GM18867 (cell line): ENCODE measurements around the gene SNN.

Experiments
- ATAC-seq: cut with Tn5 transposase; IDR thresholded peaks from one replicate; pipeline ENCODE4 v1.9.1; 2021; ENCODE audit warnings: mild to moderate bottlenecking, moderate library complexity; ENCODE audit not compliant: unreplicated experiment

SNN gene

GRCh38 chr16:11677959-11678881 lies 10.0 kb downstream of the SNN start:
- ATAC-seq = no peak

- no peak for ATAC-seq
Measured at GRCh38 chr16:11679250-11679649, 11.0 kb downstream of the SNN start.

GRCh38 chr16:11679941-11680911 lies 12.0 kb downstream of the SNN start:
- no peak for ATAC-seq

GRCh38 chr16:11681556-11681955 lies 13.3 kb downstream of the SNN start:
- no peak for ATAC-seq

DNA sequence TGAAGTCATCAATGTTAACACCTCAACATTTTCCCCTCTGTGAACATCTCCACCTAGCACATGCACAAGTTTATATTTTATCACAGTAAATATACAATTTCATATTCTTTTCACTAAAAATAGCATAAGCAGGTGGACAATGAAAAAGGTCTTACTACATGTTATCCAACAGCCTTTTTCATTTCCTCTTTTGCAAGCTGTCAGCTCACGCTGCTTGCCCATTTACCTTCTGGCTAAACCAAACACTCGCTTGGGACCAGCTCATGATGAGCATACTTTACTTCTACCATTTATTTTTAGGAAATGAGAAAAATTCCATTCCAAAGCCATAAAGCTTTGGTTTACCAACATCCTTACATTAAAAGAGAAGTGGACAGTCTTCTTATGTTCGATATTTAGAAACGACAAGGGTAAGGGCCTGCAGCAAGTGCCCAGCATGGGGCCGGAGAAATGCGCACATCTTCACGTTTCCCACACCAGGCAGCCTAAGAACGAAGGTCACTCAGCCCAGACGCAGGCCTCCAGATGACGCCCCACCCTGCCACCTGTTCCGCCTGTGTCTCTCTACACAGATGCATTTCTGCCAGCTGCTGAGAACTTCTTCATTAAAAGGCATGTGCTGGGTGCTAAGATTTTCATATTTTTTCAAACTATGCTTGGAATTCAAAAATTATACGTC lies 13.9 kb downstream of the SNN start:
- no peak for ATAC-seq

DNA sequence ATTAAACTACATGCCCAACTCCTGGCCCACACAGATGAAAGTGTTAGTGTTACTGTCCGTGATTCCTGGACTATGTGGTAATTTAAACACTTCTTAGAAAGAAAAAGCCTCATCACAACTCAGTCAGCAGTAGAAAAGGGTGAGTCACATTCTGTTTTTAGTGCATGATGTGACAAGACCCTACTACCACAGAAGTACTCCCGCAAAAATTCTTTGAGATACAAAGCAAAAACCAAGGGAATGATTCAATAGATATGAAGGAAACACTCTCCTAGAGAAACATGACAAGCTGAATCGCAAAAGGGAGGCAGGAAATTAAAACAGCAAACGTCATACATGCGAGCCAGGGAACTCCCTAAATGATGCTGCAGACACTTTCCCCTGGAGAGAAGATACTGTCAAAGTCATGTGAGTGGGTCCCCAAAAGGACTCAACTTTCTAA lies 14.4 kb downstream of the SNN start:
- ATAC-seq = no peak

DNA sequence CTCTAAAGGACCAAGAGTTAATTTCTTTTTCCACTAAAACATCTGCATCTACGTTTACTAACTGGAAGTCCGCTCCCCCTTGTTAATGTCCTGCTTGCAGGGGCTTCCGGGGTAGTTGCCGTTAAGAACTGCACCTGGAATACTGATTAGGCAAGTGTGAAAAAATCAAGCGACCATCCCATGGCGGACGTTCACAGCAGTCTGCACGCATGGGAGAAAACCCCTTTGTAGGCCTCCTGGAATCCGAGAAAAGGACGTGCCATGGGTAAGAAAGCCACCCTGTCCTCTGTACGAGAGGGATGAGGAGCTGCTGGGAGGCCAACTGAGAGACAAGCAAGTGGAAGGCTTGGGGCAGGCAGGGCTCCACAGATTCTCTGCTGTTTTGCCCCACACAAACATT lies 14.9 kb downstream of the SNN start:
- no peak for ATAC-seq

DNA sequence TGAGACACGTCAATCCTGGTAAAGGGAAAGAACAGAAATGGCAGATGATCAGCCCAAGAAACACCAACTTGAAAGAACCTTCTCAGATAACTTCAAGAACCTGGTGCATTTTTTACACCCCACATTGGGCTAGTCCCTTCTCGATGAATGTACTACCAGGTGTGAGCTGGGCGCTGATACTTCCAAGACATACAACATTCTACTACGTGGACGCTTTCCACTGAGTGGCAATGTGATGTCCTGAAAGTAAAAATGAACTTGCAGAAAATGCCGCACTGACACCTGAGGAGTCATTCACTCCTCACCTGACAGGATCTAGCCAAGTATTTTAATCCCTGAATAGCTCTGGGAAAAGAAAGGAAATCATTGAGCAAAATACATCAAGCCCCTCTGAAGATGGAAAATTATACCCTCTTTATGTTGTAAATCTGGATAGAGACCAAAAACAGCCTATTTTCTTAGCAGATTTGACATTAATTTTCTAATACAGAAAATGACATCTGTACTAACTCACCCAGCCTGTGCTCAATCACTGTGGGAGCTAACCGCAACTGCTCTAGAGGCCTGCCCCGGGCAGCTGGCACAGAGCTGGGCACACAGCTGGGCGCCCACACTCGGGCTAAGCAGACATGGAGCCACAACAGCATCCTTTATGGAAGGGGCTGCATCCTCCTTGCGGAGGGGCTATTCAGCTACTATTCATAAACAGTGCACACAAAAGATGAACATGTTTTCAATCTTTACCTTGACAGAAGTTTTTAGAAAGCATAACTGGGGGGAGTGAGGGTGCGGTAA lies 16.2 kb downstream of the SNN start:
- ATAC-seq = no peak

DNA sequence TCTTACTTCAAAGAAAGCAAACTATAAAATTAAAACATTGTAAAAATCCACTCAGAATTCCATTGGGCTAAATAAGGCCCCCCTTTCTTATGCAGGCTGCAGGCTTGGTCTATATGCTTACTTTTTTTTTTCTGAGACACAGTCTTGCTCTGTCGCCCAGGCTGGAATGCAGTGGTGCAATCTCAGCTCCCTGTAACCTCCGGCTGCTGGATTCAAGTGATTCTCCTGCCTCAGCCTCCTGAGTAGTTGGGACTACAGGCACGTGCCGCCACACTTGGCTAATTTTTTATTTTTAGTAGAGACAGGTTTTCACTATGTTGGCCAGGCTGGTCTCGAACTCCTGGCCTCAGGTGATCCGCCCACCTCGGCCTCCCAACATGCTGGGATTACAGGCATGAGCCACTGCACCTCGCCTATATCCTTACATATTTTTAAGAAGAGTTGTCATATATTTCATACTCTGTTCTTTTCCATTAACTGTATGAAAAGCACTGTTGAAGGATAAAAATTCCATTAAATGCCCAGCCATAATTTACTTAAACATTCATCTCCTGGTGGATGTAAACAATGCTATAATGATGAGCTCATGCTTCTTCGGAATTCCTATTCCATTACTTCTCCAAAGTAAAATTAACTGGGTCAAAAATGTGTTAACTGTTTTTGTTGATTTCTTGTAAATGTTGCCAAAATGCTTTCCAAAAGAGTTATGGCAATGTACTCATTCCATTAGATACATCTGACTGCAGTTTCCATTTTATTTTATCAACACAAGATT lies 17.8 kb downstream of the SNN start:
- ATAC-seq = no peak

DNA sequence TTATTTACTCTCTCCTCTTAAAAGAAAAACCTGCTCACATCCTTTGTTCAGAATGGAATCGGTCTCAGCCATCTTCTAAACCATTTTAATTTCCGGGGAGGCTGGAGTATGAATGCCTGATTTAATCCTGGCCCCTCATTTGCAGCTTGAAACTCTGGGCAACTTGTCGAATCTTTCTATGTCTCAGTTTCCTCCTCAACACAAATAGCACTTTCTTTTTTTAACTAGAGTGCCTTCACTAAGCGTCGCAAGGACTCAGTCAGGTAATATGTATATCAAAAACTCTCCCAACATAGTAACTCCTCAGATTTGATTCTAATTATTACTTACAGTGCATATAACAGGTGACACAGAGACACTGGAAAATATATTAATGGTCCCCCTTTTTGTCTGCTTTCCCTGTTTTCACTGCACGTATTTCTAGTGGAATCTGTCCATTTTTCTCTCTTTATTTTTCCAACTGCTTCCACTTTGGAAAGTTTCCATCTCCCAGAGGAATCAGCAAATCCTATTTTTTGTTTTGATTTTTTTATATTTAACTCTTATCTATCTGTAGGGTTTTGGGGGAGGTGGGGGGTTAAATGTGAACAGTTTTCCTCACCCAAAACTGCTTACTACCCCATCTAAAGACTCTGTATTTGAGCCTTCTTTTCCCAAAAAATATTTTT lies 18.6 kb downstream of the SNN start:
- ATAC-seq = no peak

DNA sequence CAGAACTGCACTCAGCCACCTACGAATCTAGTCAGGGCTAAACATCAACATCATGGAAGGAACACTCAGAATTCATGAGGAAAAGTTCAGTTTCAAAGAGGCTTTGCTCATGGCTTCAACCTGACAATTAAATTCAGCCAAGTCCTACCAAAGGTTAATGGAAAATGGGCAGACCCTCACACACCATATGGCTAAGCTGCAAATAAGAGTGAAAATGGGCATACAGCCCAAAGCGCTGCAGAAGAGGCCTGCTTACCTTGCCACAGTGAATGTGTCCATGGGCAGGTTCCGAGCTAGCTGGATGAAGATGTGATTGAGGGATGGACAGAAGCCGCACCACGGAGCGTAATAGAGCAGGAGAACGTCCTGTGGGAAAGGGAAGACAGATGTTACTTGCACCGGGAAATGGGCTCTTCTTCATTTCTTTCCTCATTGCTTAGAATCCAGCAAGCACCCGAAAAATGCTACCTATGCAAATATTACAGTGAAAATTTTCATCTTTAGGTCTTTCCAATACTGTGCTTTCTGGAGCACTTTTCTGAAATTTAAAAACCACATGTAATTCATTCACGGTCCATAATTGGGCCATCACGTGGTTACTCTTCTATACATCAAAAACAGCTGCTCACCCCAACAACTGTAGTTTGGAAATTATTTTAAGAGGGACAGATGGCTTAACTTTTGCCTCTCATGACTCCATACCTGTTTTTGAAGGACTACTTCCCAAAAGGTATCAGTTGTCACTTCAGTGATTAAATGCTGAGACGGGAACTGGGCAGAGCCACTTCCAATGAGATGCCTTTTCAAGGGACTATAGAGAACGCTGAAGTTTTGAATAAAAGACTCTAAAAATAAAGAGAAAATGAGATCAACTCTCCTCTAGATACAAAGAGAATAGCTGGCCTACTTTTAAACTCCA lies 19.6 kb downstream of the SNN start:
- no peak for ATAC-seq

DNA sequence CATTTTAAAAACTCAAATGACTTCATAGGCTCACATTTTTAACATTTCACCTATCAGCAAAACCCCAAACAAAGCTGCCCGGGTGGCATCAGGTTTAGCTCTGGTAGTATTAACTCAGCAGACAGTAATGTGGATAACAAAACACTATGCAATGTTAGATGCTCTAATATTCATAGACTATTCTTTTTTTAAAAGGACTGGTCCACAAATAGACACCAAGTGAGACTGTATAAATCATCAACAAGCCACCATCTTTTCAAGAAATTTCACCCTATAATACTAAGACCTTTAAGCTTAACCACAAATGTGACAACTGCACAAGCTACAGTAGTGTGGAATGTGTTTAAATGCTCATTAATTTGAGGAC lies 20.2 kb downstream of the SNN start:
- ATAC-seq = no peak

GRCh38 chr16:11689031-11689840 lies 21.0 kb downstream of the SNN start:
- ATAC-seq = peak; percentile 79

DNA sequence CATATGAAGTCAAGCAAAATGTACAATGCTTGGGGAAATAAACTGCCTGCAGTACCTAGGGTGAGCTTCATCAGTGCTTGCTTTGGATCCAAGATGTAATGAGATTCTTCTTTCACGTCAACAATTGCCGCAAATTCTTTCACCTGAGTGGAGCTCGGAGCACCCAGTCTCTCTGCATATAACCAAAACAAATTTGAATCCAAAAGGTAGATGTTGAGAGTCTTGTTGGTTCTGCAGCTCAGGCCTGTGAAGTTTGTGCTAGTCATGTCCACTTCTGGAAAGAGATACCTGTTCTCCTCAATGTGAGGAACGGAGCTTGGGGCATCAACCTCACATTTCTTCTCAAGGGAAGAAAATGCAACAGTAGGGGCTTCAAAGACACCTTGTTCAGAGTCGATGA lies 23.0 kb downstream of the SNN start:
- ATAC-seq = no peak

DNA sequence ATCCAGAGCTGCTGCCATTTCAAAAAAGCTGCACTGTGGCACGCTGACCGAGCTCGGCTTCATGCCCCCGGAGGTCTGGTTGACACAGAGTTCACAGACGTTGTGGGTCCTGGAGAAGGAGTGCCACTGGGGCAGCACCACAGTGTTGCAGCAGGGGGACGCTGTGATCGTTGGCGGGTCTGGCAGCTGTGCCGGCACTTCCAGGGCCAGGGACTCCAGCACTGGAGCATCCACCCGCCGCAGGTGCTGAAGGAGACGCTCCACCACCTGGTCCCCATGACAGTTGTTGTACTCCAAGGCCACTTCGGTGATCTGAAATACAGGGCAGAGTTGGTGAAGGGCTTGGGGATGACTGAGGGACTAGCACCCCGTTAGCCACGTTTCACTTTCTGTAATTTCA lies 23.5 kb downstream of the SNN start:
- no peak for ATAC-seq

DNA sequence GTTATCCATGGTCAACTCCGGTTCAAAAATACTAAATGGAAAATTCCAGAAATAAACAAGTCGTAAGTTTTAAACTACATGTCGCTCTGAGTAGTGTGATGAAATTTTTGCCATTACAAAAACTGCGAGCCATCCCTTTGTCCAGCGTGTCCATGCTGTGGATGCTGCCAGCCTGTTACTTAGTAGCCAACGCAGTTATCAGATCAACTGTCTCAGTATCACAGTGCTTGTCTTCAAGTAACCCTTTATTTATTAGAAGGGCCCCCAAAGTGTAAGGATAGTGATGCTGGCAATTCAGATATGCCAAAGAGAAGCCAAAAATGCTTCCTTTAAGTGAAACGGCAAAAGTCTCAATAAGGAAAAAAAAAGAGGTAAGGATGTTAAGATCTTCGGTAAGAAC lies 23.9 kb downstream of the SNN start:
- no peak for ATAC-seq

GRCh38 chr16:11692651-11693050 lies 24.4 kb downstream of the SNN start:
- ATAC-seq = no peak
